Measurements from ENCODE around the gene RAB5A. TPM values are rescaled to one million over a fixed set of nuclear protein-coding genes. Genes with fewer than 3 reads are reported as not detected.
"Not testable (repeated sequence)": the region's sequence is repeated elsewhere in the genome, so short reads cannot be mapped to it uniquely, and the experiment has no call there.

The RAB5A gene, protein sequence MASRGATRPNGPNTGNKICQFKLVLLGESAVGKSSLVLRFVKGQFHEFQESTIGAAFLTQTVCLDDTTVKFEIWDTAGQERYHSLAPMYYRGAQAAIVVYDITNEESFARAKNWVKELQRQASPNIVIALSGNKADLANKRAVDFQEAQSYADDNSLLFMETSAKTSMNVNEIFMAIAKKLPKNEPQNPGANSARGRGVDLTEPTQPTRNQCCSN
- 10 to 100 TPM; 35.0 to 49.9 (median 43.0) TPM for polyA plus RNA-seq (ENCODE audit: insufficient read length in 10 of 10)
- long read RNA-seq, donor 1, transcript RAB5A-201 (6 exons, 2,536 nt), result major isoform, 8 of 11 reads
- long read RNA-seq, donor 1, partial matches to known transcripts, result 0 of 11 reads
- long read RNA-seq, donor 1, other reads (novel, unspliced or antisense), result 0 of 11 reads
- long read RNA-seq, donor 2, transcript RAB5A-201 (6 exons, 2,536 nt), result major isoform, 7 of 10 reads
- long read RNA-seq, donor 2, partial matches to known transcripts, result 0 of 10 reads
- long read RNA-seq, donor 2, other reads (novel, unspliced or antisense), result 0 of 10 reads
- long read RNA-seq, donor 3, result 0 reads
- long read RNA-seq, donor 4, transcript RAB5A-201 (6 exons, 2,536 nt), result major isoform, 7 of 9 reads
- long read RNA-seq, donor 4, partial matches to known transcripts, result 0 of 9 reads
- long read RNA-seq, donor 4, other reads (novel, unspliced or antisense), result 0 of 9 reads
- long read RNA-seq, donor 5, transcript RAB5A-201 (6 exons, 2,536 nt), result major isoform, 13 of 20 reads
- long read RNA-seq, donor 5, transcript RAB5A-208 (2 exons, 532 nt), result minor isoform, 5 of 20 reads
- long read RNA-seq, donor 5, partial matches to known transcripts, result 0 of 20 reads
- long read RNA-seq, donor 5, other reads (novel, unspliced or antisense), result 0 of 20 reads
- long read RNA-seq, donor 6, transcript RAB5A-201 (6 exons, 2,536 nt), result major isoform, 10 of 23 reads
- long read RNA-seq, donor 6, partial matches to known transcripts, result 9 of 23 reads
- long read RNA-seq, donor 6, other reads (novel, unspliced or antisense), result 0 of 23 reads
- long read RNA-seq, donor 7, transcript RAB5A-201 (6 exons, 2,536 nt), result major isoform, 5 of 7 reads
- long read RNA-seq, donor 7, partial matches to known transcripts, result 0 of 7 reads
- long read RNA-seq, donor 7, other reads (novel, unspliced or antisense), result 0 of 7 reads
- long read RNA-seq, donor 8, transcript RAB5A-201 (6 exons, 2,536 nt), result major isoform, 7 of 9 reads
- long read RNA-seq, donor 8, partial matches to known transcripts, result 0 of 9 reads
- long read RNA-seq, donor 8, other reads (novel, unspliced or antisense), result 0 of 9 reads
- long read RNA-seq, donor 9, partial matches to known transcripts, result 0 of 3 reads
- long read RNA-seq, donor 9, other reads (novel, unspliced or antisense), result 0 of 3 reads

DNA sequence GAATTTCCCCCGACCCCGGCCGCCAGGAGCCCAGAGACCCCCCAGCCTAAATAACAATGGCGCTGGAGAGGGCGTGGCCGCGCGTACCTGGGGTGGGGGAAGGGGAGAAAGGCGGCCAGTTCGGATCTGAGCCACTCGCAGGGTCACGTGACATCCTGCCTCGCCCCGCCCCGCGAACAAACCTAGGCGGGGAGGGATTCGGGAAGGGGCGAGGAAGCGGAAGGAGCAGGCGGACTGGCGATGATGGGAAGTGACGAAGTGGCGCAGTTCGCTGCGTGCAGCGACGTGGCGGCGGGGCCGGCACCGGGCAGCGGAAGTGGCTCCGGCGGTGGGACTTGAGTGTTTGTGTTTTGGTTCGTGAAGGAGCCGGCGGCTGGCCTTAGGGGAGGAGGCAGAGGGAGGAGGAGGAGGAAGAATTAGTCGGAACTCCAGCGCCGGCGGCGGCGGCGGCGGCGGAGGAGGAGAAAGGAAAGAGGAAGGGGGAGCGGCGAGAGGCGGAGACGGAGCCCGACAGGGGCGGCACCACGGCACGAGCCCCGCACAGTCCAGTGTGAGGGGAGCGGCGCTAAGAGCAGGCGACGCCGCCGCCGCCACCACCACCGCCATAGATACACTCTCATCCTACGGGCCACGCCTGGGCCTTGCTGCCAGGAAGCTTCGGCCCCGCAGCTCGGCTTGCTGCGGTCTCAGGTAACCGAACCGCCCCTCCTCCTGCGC lies at the start of gene RAB5A:
RAB5A (plus strand) TSS at position 266 of the 717 bp plus-strand sequence. CDS start 3,802 bp downstream, outside the sequence.
- peak; percentile 98 to 99 (median 99) for DNase-seq

DNA sequence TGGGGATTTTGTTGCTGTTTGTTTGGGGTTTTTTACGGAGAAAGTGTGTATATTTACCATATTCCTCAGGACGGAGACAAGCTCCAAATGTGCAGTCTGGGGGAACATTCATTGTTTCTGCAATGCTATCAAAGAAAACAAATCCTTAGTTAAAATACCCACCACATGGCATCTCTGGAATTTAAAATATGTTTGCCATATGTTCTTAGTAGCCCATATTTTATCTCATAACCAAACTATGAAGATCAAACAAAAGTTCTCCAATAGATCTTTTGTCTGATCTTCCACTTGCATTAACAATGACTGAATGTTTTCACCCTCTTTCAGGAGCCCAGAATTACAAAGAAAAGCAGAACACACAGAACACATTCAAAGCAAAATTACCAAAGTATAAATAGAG lies 48.2 kb upstream of the RAB5A start:
- no peak for DNase-seq

DNA sequence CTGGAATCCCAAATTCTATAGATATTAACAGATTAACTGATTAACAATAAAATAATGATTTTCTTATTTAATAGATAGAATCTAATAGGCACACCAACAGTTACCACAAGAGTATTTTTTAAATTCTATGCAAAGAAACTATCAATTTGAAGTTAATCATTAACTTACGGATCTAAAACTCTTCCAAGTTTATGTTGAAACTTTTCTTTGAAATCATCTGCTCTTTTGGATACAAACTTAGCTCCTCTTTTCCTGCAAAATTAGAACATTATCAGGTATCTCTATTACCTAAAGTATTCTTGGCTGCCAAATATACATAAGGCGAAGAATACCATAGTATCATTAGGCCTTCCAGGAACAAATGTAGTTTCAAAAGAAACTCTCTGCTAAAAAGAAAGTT lies 47.6 kb upstream of the RAB5A start:
- no peak for DNase-seq

DNA sequence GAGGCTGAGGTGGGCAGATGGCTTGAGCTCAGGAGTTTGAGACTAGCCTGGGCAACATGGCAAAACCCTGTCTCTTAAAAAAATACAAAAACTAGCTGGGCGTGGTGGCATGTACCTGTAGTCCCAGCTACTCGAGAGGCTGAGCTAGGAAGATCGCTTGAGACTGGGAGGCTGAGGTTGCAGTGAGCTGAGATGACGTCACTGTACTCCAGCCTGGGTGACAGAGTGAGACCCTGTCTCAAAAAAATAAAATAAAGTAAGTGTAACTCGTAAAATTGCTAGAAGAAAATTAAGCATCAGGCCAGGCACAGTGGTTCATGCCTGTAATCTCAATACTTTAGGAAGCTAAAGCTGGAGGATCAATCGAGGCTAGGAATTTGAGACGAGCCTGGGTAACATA lies 47.1 kb upstream of the RAB5A start:
- DNase-seq, result not testable (repeated sequence)

DNA sequence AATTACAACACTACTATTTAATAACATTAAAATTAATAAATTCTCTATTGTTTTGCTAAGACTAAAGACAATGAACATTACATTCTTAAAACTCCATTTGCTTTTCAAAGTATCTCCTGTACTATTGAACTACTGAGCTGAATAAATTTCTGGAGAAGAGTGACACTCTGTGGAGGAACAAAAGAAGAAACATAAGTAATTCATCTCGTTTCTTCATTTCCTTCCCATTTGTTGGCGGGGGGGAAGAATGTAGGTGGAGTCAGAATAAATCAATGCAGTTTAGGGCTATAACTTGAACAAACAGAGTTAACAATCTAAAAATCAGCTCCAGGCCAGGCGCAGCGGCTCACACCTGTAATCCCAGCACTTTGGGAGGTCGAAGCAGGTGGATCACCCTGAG lies 45.6 kb upstream of the RAB5A start:
- DNase-seq, result no peak

DNA sequence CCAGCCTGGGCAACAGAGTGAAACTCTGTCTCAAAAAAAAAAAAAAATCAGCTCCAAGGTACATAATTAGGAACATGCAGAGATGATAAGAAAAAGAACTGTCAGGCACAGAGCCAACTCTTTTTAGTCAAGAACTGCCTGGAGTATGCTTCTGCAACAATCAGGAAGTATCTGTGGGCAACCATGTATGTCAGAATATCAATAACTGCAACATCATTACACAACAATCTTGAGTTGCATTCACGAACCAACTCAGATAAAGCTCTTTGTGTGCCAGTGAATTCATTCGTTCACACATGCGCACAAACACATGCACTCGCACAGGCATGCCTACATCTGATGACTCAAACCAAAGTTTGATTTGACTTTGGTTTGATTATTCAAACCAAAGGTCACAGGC lies 45.0 kb upstream of the RAB5A start:
- DNase-seq, result no peak

DNA sequence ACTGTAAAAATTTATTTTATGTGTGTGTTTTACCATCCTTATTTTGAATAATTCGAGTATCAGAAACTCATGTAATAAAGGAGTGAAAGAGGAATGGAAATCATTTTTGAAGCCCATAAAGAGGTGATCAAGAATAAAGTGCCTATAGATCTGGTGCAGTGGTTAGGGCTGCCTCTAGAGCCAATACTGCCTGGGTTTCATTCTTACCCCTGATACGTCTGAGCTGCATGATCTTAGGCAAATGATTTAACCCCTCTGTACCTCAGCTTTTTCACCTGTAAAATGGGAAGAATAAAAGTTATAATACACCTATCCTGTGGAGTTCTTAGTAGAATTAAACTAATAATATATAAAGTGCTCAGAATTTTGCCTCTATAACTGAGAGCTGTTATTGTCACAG lies 43.2 kb upstream of the RAB5A start:
- DNase-seq, result no peak

DNA sequence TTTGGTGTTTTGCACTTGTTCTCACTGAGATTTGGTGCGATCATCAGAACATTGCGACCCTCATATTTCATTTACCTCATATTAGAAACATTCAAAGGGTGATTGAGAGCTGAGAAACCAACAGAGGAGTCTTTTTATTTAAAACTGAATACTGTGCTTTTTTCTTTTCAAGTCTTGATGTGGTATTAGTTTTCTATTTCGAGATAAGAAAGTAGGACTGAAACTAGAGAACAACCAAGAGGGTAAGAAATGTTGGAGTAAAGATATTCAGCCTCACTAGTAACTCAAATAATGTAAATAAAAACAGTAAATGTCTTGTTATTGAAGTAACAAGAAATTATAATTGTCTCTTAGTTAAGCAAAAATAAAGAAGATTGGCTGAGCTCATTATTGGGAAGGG lies 39.4 kb upstream of the RAB5A start:
- no peak for DNase-seq

DNA sequence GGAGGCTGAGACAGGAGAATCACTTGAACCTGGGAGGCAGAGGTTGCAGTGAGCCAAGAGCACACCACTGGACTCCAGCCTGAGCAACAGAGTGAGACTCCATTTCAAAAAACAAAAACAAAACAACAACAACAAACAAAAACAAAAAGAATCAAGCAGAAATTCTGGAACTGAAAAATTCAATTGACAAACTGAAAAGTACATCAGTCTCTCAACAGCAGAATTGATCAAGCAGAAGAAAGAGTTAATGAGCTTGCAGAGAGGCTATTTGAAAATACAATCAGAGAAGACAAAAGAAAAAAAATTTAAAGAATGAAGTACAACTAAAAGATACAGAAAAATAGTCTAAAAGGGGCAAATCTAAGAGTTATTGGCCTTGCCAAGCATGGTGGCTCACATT lies 35.4 kb upstream of the RAB5A start:
- DNase-seq, result no peak

DNA sequence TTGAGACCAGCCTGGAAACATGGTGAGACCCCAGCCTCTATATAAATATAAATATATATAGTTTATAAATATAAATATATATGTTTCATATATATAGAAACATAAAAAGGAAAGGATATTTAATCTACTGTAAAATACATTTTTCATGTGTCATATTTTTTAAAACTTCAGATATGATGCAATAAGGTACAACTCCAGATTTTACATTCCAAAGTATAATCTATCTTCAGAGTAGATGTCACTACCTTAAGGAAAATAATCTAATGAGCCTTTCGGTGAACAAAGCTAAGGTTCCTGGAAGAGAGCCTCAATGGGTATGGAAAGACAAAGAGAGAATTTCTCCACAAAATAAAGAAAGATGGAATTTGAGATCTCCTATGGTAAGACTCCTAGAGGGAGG lies 29.7 kb upstream of the RAB5A start:
- no peak for DNase-seq

DNA sequence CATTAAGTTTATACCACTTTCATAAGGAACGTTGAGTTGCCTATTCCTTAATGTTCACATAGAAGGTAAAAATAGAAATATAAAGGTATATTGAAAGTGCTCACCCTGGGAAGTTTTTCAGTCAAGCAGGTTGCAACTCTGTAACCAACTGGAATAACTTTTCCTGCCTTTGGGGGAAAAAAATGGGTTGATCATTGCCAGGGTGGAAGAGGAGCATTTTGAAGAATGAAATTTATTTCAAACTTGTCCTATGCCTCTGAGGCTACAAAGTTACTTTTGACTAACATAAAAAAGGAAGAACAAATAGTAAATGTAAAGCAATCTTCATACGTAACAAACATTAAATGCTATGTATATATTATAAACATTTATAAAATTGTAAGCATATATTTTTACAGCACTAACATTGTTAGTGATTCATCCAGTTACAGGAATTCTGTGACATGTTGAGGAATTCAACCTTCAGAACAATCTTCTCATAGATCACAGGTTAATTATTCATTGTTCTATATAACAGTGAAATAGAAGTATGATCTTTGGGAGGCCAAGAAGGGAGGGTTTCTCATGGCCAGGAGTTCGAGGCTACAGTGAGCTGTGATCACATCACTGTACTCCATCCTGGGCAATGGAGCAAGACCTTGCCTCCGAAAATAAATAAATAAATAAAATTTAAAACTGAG lies 26.4 kb upstream of the RAB5A start:
- DNase-seq, result no peak

DNA sequence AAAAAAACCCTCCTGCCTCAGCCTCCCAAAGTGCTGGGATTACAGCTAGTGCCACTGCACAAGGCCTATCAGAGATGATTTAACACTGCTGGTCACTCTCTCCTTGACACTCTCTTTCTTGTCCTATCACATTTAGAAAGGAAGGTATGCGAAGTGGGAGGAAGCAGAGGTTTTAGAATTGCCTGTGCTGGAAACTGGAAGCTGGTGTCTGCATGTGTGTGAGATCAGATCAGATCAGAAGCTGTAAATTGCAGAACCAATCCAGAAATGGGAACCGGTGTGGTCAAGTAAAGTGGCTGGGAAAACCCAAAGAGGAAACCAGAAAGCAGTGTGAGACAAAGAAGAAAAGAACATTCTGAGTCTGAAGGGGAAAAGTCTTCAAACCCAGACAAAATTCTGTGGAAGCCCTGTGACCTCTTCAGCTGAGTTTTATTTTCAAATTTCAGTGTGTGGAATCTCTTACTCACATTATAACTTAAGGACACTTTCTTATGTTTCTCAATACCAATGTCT lies 15.7 kb upstream of the RAB5A start:
- DNase-seq, result peak in 1 of 3 donors; percentile 18

DNA sequence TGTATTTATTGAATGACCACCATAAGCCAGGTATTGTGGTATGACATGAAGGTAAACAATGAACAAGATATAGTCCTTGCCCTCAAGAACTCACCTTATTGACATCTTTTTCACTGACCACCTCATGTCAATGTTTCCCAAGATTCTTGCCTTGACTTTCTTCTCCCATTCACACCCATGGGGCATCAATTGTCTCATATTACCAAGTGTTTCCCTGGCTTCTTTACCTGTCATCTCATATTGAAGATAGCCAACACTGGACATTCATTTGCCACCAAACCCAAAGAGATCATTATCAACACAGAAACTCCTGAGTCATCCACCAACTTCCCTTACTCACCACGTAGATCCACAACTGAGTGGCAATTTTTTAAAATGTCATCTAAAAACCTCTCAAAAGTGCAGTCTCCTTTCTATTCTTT lies 15.1 kb upstream of the RAB5A start:
- DNase-seq, result no peak

DNA sequence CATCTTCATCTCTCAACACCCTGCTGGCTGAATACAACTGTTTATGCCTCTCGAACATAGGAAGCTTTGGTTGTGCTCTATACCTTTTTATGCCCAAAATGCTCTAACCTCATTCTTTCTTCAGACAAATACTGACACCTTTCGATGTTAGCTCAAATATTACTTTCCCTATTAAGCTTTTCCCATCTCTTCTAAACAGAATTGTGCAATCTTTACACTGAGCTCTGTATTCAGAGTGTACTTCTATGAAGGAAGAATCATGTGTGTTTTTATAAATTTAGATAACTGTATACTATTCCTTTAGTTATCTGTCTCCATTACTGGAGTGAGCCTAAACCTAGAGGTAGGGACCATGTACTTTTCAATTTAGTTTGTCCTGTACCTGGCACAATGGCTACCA lies 14.5 kb upstream of the RAB5A start:
- DNase-seq, result no peak

DNA sequence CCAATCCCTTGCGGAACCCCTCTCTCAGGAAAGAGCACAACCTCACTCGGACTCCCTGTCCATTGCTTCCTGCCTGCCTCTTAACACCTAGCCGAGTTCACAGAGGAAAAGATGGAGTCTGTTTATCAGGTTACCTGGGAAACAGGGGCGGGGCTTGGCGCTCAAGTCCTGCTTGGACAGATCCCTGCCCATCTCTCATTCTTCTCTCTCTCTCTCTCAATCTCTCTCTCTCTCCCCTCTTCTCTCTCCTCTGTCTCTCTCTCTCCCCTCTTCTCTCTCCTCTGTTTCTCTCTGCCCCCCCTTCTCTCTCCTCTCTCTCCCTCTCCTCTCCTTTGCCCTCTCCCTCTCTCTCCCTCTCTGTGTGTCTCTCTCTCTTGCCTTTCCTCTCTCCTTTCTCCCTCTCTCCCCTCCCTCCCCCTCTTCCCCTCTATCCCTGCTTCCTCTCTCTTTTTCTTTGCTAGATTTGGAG lies 12.8 kb upstream of the RAB5A start, which contains the start of gene EFHB:
EFHB (minus strand) TSS at position 120 of the 469 bp plus-strand sequence. CDS start 199 bp downstream, outside the sequence.
- DNase-seq, result peak in 1 of 3 donors; percentile 25

DNA sequence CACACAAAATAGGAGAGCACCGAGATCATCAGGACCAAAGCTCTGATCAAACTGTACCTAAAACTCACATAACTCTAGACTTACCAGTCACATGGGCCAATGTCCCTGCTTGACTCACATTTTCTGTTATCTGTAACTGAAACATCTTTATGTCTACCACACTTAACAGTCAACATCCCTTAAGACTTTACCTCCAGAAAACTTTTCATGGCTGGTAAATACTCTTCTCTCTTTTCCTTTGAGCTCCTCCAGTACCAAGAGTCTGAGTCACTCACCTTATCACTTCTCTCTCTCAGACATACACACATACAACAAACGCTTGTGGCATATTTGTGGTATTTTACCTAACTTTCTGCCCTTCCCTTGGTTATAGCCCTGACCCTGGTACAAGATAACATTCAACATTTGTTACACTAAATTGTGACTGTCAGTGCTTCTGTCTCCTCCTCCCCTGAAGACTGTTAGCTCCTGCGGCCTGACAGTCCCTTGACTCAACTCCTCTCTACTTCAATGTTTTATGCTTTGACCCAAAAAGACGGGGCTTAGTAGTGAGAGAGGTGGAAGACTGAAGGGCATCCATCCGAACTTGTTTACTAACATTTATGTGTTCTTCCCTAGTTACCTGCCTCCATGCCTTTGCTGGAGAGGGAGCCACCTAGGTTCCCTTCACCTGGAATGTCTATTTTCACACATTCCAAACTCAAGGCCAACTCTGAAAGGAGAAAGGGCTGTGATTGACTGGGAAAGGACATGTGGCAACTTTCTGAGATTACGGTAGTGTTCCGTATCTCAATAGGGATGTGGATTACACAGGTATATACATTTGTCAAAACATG lies 9.2 kb upstream of the RAB5A start:
- no peak for DNase-seq

DNA sequence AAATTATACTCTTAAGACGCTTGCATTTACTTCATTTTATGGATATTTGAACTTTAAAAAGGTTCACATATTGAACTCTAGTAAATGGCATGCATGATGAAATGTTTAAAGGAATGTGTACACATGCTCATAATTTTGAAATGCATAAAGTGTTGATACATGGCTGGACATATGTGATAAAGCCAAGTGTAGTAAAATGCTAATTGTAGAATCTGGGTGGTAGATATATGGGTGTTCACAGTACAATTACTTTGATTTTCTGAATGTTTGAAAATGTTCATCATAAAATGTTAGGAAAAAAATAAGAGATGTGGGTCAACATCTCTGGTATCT lies 8.6 kb upstream of the RAB5A start:
- DNase-seq, result no peak

DNA sequence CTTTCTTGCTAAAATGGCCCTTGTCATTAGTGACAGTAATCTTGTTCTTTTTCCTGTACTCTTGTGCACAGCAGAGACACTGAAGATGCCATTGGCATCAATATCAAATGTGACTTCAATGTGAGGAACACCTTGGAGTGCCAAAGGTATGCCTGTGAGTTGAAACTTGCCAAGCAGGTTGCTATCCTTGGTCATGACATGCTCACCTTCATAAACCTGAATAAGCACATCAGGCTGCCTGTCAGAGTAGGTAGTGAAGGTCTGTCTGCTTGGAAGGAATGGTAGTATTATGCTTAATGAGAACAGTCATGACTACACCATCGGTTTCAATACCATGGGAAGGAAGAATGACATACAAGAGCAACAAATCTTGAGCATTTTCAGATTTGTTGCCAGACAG lies 6.3 kb upstream of the RAB5A start:
- DNase-seq, result no peak

DNA sequence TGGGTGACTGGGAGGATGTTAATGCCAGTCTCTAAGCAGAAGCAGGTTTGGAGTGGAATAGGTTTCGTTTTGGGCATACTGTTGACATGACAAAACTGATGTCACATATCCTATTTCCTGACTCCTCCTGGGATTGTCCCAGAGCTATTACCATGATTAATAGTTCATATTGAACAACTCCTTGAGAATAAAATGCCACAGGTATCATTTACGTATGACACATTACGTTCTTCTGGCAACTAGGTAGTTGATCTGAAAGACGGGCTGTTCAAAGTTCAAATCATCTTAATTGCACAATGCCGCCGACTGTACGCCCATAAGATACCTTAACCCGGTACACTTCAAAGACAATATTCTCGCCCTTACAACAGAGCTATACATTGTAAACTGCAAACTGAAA lies 1.4 kb upstream of the RAB5A start:
- DNase-seq, result no peak
